IMR-90 (cell line): Measurements from ENCODE around the gene TMEM184B. TPM values are rescaled to one million over a fixed set of nuclear protein-coding genes. Genes with fewer than 3 reads are reported as not detected.

Source experiments
- ATAC-seq: fragments of 200-7000 bp; cut with Tn5 transposase; 2 replicates; pipeline ENCODE4 v1.9.1; 2020; ENCODE audit warnings: low read depth, mild to moderate bottlenecking, moderate library complexity
- BruUV-seq: library from RNA; stranded (reverse); fragments of 400-500 nt; replicated peaks from 2 replicates; lab custom pipeline; 2021; lab: Mats Ljungman, UMichigan
- CTCF ChIA-PET: fragments of 300-600 bp; formaldehyde crosslinking; extraction: SDS; loops from one replicate; lab custom pipeline; 2021; ENCODE audit warnings: antibody characterized with exemption; lab: Yijun Ruan, JAX
- POLR2A ChIA-PET: fragments of 300-600 bp; sonication (Branson Sonifier 250); formaldehyde crosslinking; loops from one replicate; lab custom pipeline; 2022; ENCODE audit warnings: antibody characterized with exemption; ENCODE audit not compliant: unreplicated experiment; lab: Charles Lee
- DNase-seq: peaks from one replicate; pipeline ENCODE4 v3.0.0; 2013
- H2AFZ ChIP-seq: replicated peaks from 2 replicates; pipeline ENCODE3; 2013; ENCODE audit warnings: low read length, mild to moderate bottlenecking; ENCODE audit not compliant: poor library complexity
- H2AK5ac ChIP-seq: 2 replicates; pipeline ENCODE4 v1.6.1; 2013; ENCODE audit warnings: low read depth, low read length, inconsistent platforms
- H2AK9ac ChIP-seq: replicated peaks from 2 replicates; pipeline ENCODE3; 2013; ENCODE audit warnings: mild to moderate bottlenecking, low read depth, low read length, moderate library complexity; ENCODE audit not compliant: poor library complexity
- H2BK120ac ChIP-seq: 2 replicates; pipeline ENCODE4 v1.6.1; 2013; ENCODE audit warnings: low read depth, low read length, inconsistent platforms
- H2BK15ac ChIP-seq: 3 replicates; pipeline ENCODE4 v1.6.1; 2013; ENCODE audit warnings: low read depth, low read length, inconsistent platforms
- H2BK20ac ChIP-seq: 2 replicates; pipeline ENCODE4 v1.6.1; 2013; ENCODE audit warnings: low read depth, mild to moderate bottlenecking, inconsistent platforms, low read length, moderate library complexity
- H2BK5ac ChIP-seq: 2 replicates; pipeline ENCODE4 v1.6.1; 2013; ENCODE audit warnings: mild to moderate bottlenecking, low read depth, low read length, inconsistent platforms; ENCODE audit not compliant: poor library complexity, severe bottlenecking
- H3K14ac ChIP-seq: replicated peaks from 2 replicates; pipeline ENCODE4 v1.6.1; 2013; ENCODE audit warnings: low read depth, low read length, inconsistent platforms
- H3K18ac ChIP-seq: 2 replicates; pipeline ENCODE4 v1.6.1; 2013; ENCODE audit warnings: low read depth, low read length, control low read depth
- H3K23ac ChIP-seq: 2 replicates; pipeline ENCODE4 v1.6.1; 2013; ENCODE audit warnings: low read depth, low read length, inconsistent platforms
- H3K27ac ChIP-seq: 2 replicates; pipeline ENCODE4 v1.5.1; 2013; ENCODE audit warnings: mild to moderate bottlenecking, control low read depth, low read length; ENCODE audit not compliant: insufficient read depth
- H3K27me3 ChIP-seq: 2 replicates; pipeline ENCODE4 v1.6.1; 2013; ENCODE audit warnings: low read length; ENCODE audit not compliant: control insufficient read depth, insufficient read depth
- H3K36me3 ChIP-seq: 2 replicates; pipeline ENCODE4 v1.6.1; 2013; ENCODE audit warnings: low read length, mixed read lengths; ENCODE audit not compliant: control insufficient read depth, insufficient read depth
- H3K4ac ChIP-seq: 2 replicates; pipeline ENCODE4 v1.6.1; 2013; ENCODE audit warnings: low read depth, low read length, inconsistent platforms
- H3K4me1 ChIP-seq: 2 replicates; pipeline ENCODE4 v1.6.1; 2013; ENCODE audit warnings: low read length, mixed read lengths; ENCODE audit not compliant: control insufficient read depth, insufficient read depth
- H3K4me2 ChIP-seq: 2 replicates; pipeline ENCODE4 v1.6.1; 2013; ENCODE audit warnings: low read depth, mild to moderate bottlenecking, control low read depth, low read length, moderate library complexity
- H3K4me3 ChIP-seq: 2 replicates; pipeline ENCODE4 v1.5.1; 2013; ENCODE audit warnings: low read depth, mild to moderate bottlenecking, control low read depth, low read length, moderate library complexity; ENCODE audit not compliant: insufficient read depth
- H3K56ac ChIP-seq: 2 replicates; pipeline ENCODE4 v1.6.1; 2013; ENCODE audit warnings: low read length, inconsistent platforms; ENCODE audit not compliant: insufficient read depth; ENCODE audit errors: extremely low read depth
- H3K79me1 ChIP-seq, 2 experiments: 2 replicates each; pipeline ENCODE4 v1.6.1; 2013; ENCODE audit warnings: low read length in 2 of 2, inconsistent platforms in 1 of 2, low read depth in 1 of 2
- H3K9ac ChIP-seq: 2 replicates; pipeline ENCODE4 v1.6.1; 2013; ENCODE audit warnings: low read depth, low read length, control low read depth
- H3K9me1 ChIP-seq: 2 replicates; pipeline ENCODE4 v1.6.1; 2013; ENCODE audit warnings: low read length, inconsistent platforms; ENCODE audit not compliant: insufficient read depth
- H3K9me3 ChIP-seq: 2 replicates; pipeline ENCODE4 v1.6.1; 2013; ENCODE audit warnings: low read length; ENCODE audit not compliant: control insufficient read depth, insufficient read depth
- H4K20me1 ChIP-seq: 2 replicates; pipeline ENCODE4 v1.6.1; 2013; ENCODE audit warnings: low read length, inconsistent platforms; ENCODE audit not compliant: insufficient read depth
- H4K5ac ChIP-seq: 2 replicates; pipeline ENCODE4 v1.6.1; 2013; ENCODE audit warnings: mild to moderate bottlenecking, low read depth, low read length, control low read depth
- H4K8ac ChIP-seq, 2 experiments: 2 replicates each; pipeline ENCODE4 v1.6.1; 2013; ENCODE audit warnings: low read depth in 2 of 2, low read length in 2 of 2, control low read depth in 1 of 2, inconsistent platforms in 1 of 2
- H4K91ac ChIP-seq: 2 replicates; pipeline ENCODE4 v1.6.1; 2013; ENCODE audit warnings: low read depth, low read length, inconsistent platforms; ENCODE audit not compliant: insufficient read depth
- MXI1 ChIP-seq: IDR thresholded peaks from 2 replicates; pipeline ENCODE4 v1.6.1; 2012; ENCODE audit warnings: low read depth, mild to moderate bottlenecking, low read length, moderate library complexity, borderline replicate concordance
- RAD21 ChIP-seq: IDR thresholded peaks from 2 replicates; pipeline ENCODE4 v1.6.1; 2012; ENCODE audit warnings: low read length, improper control_type of control experiment
- RCOR1 ChIP-seq: IDR thresholded peaks from 2 replicates; pipeline ENCODE4 v1.6.1; 2012; ENCODE audit warnings: mild to moderate bottlenecking, low read length, improper control_type of control experiment; ENCODE audit not compliant: insufficient replicate concordance
- RFX5 ChIP-seq: IDR thresholded peaks from 2 replicates; pipeline ENCODE4 v1.8.0; 2012; ENCODE audit warnings: low read depth, mild to moderate bottlenecking, low read length, moderate library complexity
- WGBS, 2 experiments: methylation state at CpG; one replicate each; pipeline versions ENCODE4 v1.1.5 to v1.1.7; 2013; ENCODE audit warnings: missing lambda C conversion rate in 2 of 2; ENCODE audit not compliant: insufficient read length in 1 of 2; ENCODE audit errors: extremely low coverage in 2 of 2; 5-methylcytosine and 5-hydroxymethylcytosine counted together
- dilution Hi-C: fragments of 300-500 bp; cut with HindIII; formaldehyde crosslinking; loops from one replicate; pipeline ENCODE4 v1.14.3; 2018; ENCODE audit warnings: low sequenced_read_pairs; ENCODE audit not compliant: unreplicated experiment
- in situ Hi-C: fragments of 300-500 bp; cut with MboI; formaldehyde crosslinking; loops from 3 replicates; pipeline ENCODE4 v1.14.3; 2019; ENCODE audit warnings: low sequenced_read_pairs, inconsistent platforms, mixed read lengths
- intact Hi-C: fragments of 100-400 bp; cut with micrococcal nuclease; formaldehyde crosslinking; loops from 2 replicates; pipeline ENCODE4 v1.10.0; 2022
- polyA plus RNA-seq, 3 experiments: library from polyadenylated mRNA; depleted of rRNA; stranded (reverse); fragments of >200 nt; gene quantifications; 2 replicates each; pipeline ENCODE4 v1.2.3, GENCODE V29; 2012; ENCODE audit warnings: low replicate concordance in 1 of 3
- total RNA-seq: library from RNA; depleted of rRNA; stranded (reverse); fragments of >200 nt; gene quantifications from 2 replicates; pipeline ENCODE4 v1.2.3, GENCODE V29; 2012

The TMEM184B gene
- total and polyA plus RNA-seq, 2 of the 4 experiments (the other 2 are of a cell fraction): 9.1 to 81.1 TPM

- Histone ChIP-seq H3K79me1 (peaks cover 9 to 23% of the 10 kb centered on the region in 2 experiments; a peak in 3 of 4 replicates), H3K4me1 (peaks cover 11% of the 10 kb centered on the region), H3K36me3 (no peaks in the 10 kb centered on the region), H3K18ac (no peak overlapping the region), H3K9me1 (peaks cover 17% of the 10 kb centered on the region), H3K27ac (no peak overlapping the region), H4K5ac (no peak overlapping the region), H3K27me3 (no peaks in the 10 kb centered on the region), H2AFZ (no peak overlapping the region), H2AK9ac (no peak overlapping the region), H3K4me2 (no peak overlapping the region), H2BK15ac (no peak overlapping the region), H4K91ac (no peak overlapping the region), H2BK120ac (no peak overlapping the region), H3K4ac (no peak overlapping the region), H4K20me1 (peaks cover 14% of the 10 kb centered on the region), H2AK5ac (no peak overlapping the region), H2BK5ac (no peak overlapping the region), H4K8ac (no peak overlapping the region), H3K9me3 (no peaks in the 10 kb centered on the region), H3K14ac (no peak overlapping the region), H3K23ac (no peak overlapping the region), H3K56ac (no peak overlapping the region), H2BK20ac (no peak overlapping the region), H3K4me3 (no peak overlapping the region), H3K9ac (no peak overlapping the region)
- ATAC-seq (no peak), DNase-seq (no peak)
- BruUV-seq: no TSS peak
- ChIA-PET CTCF (no interaction called here), POLR2A (no interaction called here)
- intact Hi-C loops (no loop called here), dilution Hi-C loops (no loop called here), in situ Hi-C loops (no loop called here)
- 60% methylated on average over 1 of the region's 2 CpGs; no CpG with 5 or more reads in 1 of the 2 experiments for WGBS, 2 experiments
- no peak for TF ChIP-seq RFX5
- TF ChIP-seq RAD21: no peak
- no peak for TF ChIP-seq RCOR1
- no peak for TF ChIP-seq MXI1
These were observed 3.4 kb upstream of the TMEM184B start for GRCh38 chr22:38276166-38276565.
